RPMI8226 (cell line): ENCODE measurements around the gene PRRT3.
"Not testable (repeated sequence)": the region's sequence is repeated elsewhere in the genome, so short reads cannot be mapped to it uniquely, and the experiment has no call there.

Source experiments
- DNase-seq: peaks from one replicate; pipeline ENCODE4 v3.0.0-alpha.2; 2015

PRRT3 gene

DNA sequence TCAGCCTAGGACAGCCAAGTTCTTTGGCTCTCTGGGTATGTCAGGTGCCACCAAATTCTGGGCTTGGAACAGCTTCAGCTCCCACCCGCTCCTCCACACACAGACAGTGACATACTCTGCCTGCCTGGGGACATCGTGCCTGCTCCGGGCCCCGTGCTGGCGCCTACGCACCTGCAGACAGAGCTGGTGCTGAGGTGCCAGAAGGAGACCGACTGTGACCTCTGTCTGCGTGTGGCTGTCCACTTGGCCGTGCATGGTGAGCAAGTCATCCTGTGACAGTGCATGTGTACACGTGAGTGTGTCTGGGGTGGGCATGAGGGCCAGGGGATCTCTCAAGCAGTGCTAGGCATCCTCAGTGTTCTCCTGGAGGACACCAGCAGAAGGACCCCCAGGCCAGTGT is 34.4 kb downstream of the PRRT3 start:
- DNase-seq = no peak

DNA sequence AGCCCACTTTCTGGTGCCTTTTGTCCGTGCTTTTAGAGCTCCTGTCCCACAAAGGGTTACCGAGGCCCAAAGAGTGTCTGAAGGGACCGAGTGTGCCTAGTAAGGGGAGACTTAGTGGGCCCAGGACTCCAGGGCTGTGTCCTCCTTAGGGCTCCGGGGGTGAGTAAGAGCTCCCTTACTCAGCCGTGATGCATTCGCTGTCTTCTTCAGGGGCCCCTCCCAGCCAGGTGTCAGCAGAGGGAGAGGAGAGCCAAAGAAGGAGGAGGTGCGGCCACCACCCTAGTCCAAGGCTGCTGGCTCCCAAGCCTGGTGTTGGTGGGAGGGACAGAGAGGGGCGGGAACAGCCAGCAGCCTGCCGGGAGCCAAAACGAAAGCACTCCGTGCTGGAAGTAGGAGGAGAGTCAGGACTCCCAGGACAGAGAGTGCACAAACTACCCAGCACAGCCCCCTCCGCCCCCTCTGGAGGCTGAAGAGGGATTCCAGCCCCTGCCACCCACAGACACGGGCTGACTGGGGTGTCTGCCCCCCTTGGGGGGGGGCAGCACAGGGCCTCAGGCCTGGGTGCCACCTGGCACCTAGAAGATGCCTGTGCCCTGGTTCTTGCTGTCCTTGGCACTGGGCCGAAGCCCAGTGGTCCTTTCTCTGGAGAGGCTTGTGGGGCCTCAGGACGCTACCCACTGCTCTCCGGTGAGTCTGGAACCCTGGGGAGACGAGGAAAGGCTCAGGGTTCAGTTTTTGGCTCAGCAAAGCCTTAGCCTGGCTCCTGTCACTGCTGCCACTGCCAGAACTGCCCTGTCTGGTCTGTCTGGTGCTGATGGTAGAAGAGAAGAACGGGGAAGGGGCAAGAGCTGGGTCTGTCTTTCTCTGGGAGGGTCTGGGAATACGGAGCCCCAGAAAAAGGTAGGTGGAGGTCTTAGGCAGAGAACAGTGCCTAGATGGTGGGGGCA is 35.2 kb downstream of the PRRT3 start, which contains the start of gene IL17RC:
TSS of gene IL17RC (plus strand) at position 365 of the 947 bp plus-strand sequence. CDS start at position 583, 218 bp downstream.
- DNase-seq = peak; percentile 75

DNA sequence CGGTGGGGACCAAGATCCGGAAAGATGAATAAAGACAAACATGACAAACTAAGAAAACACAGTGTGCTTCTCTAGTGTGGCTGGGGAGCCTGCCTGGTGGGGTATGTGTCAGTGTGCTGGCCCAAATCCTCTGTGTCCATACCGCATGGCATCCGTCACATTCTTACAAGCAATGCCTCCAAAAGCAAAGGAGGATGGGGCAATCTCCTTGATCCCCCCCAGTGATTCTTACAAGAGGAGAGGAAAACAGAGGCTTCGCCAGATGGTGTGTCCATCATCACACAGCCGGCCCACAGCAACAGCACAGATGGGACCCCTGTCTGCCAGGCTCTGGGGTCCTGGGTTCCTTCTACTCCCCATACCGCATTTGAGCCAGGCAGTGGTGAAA is 35.9 kb downstream of the PRRT3 start:
- no peak for DNase-seq

DNA sequence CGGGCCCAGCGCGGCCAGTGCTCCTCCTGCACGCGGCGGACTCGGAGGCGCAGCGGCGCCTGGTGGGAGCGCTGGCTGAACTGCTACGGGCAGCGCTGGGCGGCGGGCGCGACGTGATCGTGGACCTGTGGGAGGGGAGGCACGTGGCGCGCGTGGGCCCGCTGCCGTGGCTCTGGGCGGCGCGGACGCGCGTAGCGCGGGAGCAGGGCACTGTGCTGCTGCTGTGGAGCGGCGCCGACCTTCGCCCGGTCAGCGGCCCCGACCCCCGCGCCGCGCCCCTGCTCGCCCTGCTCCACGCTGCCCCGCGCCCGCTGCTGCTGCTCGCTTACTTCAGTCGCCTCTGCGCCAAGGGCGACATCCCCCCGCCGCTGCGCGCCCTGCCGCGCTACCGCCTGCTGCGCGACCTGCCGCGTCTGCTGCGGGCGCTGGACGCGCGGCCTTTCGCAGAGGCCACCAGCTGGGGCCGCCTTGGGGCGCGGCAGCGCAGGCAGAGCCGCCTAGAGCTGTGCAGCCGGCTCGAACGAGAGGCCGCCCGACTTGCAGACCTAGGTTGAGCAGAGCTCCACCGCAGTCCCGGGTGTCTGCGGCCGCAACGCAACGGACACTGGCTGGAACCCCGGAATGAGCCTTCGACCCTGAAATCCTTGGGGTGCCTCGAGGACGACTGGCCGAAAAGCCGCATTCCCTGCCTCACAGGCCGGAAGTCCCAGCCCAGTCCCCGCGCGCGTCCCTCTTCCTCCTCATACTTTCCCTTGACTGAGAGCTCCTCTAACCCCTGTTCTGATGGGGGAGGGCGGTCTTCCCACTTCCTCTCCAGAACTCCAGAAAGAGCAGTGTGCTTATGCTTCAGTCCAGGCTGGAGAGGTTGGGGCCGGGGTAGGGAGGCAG is 36.7 kb downstream of the PRRT3 start:
- peak; percentile 54 for DNase-seq

DNA sequence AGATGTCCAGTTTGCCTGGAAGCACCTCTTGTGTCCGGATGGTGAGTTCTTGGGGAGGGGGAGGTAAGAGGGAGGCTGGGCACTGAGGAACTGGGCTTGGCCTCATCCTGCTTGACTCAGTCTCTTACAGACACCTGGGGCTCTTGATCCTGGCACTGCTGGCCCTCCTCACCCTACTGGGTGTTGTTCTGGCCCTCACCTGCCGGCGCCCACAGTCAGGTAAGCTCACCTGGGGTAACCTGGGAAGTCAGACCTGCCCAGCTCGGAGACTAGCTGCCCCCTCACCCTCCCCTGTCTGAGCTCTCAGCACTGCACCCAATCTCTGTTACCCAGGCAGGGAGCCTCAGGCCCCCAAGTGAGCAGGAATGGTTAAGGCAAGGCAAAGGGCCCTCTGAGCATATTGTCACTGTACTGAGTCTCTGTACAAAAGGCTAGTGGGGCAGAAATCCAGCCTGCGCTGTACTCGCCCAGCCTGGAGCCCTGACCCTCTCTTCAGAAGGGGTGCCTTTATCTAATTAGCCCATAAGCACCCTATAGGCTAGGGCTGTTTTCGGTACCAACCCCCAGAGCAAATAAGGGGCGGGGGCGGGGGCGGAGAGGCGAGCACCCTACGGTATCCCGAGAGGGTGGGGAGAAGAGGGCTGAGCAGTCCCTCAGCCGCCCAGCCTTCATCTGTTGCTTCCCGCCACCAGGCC is 37.5 kb downstream of the PRRT3 start:
- no peak for DNase-seq

DNA sequence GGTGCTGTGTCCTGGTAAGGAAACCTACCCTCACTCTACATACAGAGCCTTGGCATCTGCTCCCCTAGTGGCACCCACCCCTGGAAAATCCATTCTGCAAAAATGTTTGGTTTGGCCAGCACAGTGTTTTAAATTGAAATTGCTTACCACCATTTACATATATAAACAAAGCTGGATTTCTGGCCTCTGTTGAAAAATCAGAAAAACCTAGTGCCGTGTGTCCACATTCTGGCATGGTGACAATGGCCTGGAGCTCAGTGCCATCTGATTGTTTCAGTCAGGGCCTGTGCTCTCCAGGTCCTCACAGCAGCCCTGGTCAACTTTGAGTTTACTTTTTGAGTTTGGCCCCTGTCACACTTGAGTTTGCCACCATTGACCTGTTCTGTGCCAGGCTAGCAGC is 38.2 kb downstream of the PRRT3 start:
- DNase-seq = no peak

DNA sequence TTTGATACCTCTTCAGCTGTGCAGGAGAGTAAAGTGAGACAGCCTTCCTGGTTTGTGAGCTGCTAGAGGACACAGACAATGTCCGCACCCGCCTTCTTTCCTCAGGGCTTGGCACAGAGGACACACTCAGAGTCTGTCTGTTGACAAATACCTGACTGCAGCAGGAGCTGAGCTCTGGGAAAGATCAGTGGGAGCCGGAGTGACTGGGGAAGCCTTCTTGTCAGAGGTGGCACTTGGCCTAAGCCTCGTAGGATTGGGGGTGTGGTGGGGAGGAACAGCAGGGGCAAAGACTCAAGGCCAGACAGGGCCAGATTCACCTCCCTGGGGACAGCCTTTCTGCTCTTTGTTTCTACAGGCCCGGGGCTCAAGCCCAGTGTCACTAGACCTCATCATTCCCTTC is 38.6 kb downstream of the PRRT3 start:
- DNase-seq = no peak

DNA sequence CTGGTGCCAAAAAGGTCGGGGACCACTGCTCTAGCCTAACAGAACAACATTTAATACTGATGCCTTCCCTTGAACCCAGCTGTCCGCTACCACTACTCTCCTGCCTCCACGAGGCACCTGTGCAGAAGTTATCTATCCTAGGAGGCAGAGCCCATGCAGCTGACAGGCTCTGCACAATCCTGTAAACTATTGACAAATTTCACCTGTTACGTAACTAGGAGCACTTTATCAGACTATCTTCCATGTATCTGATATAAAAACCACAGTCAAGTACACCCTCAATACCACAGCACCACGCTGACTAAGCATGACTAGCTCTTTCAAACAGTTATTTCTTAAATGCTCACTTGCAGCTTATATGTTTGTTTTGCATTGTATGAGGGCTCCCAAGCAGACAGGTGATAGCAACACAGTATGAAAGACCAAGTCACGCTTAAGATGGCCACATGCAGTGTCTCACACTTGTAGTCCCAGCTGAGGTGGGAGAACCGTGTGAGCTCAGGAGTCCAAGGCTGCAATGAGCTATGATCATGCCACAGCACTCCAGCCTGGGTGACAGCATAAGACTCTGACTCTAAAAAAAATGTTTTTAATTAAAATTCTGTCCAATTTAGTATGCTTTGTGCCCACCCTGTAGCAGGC is 39.8 kb downstream of the PRRT3 start:
- DNase-seq = no peak

DNA sequence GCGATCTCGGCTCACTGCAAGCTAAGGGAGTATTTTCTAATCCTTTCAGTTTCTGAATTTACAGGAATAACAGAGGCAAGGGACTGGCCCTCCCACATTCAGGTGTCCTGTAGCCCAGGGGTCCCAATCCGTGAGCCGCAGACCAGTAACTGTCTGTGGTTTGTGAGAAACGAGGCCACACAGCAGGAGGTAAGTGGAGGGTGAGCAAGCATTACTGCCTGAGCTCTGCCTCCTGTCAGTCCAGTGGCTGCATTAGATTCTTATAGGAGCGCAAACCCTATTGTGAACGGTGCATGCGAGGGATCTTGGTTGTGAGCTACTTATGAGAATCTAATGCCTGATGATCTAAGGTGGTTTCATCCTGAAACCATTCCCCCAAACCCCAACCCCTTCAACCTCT is 40.3 kb downstream of the PRRT3 start:
- no peak for DNase-seq

DNA sequence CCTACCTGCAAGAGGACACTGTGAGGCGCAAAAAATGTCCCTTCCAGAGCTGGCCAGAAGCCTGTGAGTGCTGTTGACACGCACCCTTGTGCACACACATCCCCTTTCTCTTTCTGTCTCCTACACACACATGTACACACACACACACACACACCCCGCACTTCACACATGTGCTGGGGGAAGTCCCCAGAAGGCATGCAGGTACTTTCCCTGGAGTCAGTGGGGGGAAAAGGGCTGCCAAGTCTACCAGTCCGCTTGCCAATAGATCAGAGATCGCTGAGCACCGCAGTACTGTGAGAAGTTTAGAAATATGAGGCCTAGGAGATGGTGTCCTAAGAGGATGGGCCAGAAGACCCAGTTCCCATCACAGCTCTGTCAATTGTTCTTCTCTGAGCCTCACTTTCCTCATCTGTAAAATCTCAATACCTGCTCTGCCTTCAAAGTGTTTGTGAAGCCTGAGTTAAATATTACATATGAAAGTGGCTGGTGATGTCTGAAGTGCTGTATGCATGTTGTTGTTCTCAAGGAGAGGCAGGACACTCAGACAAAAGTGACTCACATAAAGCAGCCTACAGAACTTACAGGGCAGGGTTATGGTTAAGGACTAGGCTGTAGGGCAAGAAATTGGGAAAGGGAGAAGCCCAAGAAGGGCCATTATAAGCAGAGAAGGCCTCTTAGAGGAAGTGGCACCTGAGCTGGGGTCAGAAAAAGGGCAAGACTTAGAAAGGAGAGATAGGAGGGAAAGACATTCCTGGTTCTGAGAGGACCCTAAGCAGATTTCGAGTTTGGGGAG is 42.8 kb downstream of the PRRT3 start:
- no peak for DNase-seq

DNA sequence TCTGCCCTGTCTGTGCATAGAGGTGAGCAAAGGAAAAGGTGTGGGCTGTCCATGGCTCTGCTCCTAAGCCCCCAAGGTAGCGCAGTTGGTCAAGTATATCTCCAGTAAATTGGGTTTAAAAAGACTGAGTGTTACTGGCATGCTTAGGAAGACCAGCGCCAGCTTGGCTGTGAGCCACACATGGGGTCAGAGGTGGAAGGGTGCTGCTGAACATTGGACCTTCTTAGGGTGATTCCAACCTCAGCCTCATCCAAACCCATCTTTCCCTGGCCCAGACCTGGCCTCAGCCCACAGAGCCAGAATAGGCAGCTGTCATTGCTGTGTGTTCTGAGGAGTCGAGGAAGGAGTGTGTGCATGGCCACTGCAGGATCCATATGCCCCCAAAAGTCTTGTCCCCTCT is 43.9 kb downstream of the PRRT3 start:
- DNase-seq = no peak

DNA sequence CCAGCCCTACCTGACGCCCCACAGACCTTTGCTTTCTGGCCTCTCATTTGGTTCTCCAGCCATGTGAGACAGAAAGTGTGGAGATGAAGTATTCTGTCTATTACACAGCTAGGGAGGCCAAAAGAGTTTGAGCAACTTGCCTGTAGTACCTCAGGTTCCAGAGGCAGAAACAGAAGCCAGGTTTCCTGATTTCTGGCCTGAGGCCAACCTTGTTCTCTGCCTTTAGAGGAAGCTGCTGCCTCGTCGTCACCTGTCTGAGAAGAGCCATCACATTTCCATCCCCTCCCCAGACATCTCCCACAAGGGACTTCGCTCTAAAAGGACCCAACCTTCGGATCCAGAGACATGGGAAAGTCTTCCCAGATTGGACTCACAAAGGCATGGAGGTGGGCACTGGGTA is 45.7 kb downstream of the PRRT3 start:
- peak; percentile 45 for DNase-seq

DNA sequence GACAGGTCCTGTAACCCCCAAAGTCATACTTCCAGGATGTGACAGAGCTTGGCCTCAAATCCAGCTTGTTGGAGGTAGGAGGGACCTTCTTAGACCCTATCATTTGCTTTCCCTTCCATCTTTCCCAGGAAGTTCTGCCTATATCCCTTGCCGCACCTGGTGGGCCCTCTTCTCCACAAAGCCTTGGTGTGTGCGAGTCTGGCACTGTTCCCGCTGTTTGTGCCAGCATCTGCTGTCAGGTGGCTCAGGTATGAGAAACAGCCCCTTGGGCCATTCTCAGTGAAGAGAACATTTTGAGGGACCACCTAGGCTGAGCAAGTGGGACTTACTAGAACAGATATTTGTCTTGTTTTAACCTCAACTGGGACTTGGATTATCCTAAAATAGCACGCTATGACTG is 48.3 kb downstream of the PRRT3 start:
- no peak for DNase-seq

DNA sequence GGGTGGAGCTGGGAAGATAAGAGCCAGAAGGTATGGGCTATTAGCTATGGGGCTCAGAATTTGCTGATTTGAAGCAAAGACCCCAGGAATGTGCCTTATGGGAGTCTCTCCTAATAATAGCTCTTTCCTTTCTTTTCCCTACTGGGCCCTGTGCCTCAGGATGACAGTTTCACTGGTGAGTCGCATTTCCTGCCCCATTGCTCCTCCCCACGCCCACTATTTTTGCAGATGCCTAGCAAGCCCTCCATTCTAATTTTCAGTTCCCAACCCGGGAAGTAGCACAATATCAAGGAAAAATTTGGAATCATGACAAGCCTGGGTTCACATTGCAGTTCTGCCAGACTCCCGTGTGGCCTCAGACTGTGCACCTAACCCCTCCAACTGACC is 49.0 kb downstream of the PRRT3 start:
- no peak for DNase-seq

DNA sequence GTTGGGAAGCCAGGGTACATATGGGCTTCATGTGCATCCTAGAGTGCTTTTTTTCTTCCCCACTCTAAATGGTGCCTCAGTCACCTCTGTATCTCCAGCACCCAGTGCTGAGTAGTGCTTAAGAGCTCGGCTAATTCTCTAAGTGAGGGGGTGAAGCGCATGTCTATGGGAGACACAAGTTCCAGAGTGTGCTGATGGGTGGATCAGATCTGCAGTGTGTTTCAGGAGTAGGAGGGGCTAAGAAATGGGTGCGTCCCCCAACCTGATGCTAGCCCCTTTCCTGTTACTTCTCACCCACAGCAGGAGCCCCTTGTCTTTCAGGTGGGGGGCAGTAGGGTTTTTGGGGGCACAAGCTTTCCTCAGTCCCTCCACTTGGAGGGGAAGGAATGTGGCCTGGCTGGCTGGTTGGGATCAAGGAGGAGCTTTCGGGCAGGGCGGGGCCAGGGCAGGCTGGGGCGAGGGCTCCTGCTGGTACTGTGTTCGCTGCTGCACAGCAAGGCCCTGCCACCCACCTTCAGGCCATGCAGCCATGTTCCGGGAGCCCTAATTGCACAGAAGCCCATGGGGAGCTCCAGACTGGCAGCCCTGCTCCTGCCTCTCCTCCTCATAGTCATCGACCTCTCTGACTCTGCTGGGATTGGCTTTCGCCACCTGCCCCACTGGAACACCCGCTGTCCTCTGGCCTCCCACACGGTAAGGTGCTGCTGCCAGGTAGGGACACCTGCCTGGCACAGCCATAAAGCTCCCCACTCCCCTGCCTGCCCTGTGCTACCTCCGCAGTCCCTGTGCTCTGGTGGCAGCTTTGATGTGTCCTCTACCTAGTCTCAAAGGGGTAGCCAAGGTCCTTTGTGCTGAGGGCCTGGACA is 49.6 kb downstream of the PRRT3 start, which contains the start of gene IL17RE:
TSS of gene IL17RE (plus strand) at position 477 of the 866 bp plus-strand sequence. CDS start at position 562, 85 bp downstream.
- no peak for DNase-seq

DNA sequence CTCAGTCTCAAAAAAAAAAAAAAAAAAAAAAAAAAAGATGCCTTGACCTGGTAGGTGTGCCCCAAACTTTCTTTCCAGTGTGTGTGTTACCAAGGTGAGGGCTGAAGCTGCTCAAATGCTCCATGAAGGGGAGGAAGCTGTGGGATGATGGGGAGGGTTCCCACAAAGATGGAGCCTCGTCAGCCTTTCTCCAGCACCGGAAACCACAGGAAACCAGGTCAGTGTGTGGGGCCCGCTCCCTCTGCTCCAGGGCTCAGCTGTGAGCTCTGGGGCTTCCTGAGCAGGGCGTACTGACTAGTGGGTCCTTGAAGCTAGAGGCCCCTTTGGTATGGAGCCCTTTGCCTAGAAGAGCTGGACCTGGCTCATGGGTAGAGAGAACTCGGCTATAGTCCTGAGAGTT is 50.2 kb downstream of the PRRT3 start:
- no peak for DNase-seq

DNA sequence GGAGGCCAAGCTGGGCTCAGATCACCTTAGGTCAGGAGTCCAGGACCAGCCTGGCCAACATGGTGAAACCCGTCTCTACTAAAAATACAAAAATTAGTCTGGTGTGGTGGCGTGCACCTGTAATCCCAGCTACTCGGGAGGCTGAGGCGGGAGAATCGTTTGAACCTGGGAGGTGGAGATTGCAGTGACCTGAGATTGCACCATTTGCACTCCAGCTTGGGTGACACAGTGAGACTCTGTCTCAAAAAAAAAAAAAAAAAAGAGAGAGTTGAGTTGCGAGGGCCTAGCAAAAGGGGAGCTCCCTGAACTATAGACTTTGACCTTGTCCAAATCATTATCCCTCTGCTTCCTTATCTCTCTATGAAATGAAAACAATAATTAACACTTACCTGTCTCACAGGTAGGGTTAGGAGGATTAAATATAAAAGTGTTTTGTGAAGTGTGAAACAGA is 51.2 kb downstream of the PRRT3 start:
- not testable (repeated sequence) for DNase-seq

DNA sequence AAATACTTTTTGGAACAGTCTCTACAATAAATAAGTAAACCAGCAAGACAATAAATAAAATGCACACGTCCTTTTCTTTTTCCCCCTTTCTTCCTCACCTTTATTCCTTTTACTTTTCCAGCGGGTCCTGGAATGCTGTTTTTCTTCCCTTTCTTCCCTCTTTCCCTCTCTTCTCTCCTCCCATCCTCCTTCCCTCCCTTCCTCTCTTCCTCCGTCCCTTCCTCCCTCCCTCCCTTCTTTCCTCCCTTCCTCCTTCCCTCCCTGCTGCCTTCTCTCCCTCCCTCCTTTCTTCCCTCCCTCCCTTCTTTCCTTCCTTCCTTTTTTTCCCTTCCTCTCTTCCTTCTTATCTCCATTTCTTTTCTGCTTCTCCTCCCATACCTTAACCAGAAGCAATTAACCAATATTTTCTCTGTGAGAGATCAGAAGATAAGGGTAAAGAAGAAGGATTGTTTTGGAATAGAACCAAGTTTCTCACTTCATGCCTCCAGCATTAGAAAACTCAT is 52.9 kb downstream of the PRRT3 start:
- no peak for DNase-seq

DNA sequence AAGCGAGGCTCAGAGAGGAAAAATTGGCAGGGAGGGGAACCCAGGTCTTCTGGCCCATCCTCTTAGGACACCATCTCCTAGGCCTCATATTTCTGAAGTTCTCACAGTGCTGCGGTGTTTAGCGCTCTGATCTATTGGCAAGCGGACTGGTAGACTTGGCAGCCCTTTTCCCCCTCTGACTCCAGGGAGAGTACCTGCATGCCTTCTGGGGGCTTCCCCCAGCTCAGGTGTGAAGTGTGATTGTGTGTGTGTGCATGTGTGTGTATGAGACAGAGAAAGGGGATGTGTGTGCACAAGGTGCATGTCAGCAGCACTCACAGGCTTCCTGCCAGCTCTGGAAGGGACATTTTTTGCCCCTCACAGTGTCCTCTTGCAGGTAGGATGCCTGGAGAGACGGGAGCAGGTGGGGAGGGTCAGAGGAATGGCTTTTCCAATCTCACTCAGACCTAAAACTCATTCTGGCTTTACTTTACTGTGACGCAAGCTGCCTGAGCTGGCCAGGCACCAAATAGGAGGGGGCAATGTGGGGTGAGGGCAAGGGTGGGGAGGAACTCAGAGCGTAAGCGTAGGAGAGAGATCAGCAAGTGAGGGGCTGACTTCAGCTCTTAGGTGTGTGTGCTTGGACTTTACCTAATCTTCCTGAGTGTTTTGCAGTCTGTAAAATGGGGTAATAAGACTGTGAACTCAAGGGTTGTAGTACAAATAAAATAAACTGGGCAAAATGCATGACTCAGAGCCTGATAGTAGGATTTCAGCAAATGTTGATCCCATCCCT is 53.6 kb downstream of the PRRT3 start:
- no peak for DNase-seq
